HG03097 (cell line): Measurements from ENCODE around the gene CCDC154.

Experiments
- ATAC-seq: cut with Tn5 transposase; IDR thresholded peaks from one replicate; pipeline ENCODE4 v1.9.1; 2021; ENCODE audit not compliant: unreplicated experiment, low FRiP score

CCDC154 gene

GRCh38 chr16:1438229-1439057 is 5.9 kb downstream of the CCDC154 start:
- ATAC-seq: no peak

DNA sequence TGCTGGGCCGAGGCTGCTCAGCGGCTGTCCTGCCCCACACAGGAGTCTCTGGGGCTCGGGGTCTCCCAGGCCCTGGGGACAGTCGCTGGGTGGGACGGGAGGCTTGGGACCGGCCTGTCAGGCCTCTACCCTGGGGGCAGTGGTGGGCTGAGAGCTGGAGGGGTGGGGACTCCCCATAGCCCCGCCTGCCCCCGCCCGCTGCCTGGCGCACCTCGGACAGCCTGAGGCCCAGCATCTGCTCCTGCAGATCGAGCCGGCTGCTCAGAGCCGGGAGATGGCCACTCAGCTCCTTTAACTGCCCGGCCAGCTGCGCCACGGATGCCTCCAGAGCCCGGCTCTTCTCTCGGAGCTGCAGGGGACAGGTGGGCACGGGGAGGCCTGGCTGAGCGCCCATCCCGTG is 6.8 kb downstream of the CCDC154 start:
- no peak for ATAC-seq

GRCh38 chr16:1436731-1437355 is 7.5 kb downstream of the CCDC154 start:
- ATAC-seq: no peak

DNA sequence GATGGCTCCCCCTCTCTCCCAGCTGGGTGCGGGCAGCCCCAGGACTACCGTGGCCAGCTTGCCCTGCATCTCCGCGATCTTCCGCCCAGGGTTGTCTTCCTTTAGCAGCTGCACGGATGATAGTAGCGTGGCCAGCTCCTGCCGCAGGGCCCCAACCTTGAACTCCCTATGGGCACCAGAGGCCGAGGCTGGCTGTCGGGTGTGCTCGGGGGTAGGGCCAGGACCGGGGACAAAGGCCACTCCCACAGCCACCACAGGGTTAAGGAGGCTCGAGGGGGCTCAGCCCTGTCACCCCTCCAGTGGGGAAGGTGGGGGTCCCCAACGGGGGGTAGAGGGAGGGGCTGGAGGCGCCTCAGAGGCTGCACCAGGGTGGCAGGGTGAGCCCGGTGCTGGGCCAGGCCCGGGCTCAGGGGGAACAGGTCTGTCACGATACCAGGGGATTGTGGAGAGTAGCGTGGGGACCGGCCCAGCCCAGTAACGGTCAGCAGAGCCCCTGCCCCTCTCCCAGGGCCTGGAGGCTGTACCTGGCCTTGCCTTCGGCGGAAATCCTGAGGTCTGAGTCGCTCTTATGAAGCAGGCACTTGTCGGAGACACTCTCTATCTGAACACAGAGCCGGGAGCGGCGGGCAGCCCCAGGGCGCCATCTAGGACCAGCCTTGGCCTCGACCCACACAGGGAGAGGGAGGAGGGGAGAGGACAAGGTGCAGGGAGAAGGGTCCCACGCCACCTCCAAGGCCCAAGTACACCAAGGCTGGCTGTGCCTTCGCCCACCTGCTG is 8.2 kb downstream of the CCDC154 start:
- ATAC-seq: no peak

DNA sequence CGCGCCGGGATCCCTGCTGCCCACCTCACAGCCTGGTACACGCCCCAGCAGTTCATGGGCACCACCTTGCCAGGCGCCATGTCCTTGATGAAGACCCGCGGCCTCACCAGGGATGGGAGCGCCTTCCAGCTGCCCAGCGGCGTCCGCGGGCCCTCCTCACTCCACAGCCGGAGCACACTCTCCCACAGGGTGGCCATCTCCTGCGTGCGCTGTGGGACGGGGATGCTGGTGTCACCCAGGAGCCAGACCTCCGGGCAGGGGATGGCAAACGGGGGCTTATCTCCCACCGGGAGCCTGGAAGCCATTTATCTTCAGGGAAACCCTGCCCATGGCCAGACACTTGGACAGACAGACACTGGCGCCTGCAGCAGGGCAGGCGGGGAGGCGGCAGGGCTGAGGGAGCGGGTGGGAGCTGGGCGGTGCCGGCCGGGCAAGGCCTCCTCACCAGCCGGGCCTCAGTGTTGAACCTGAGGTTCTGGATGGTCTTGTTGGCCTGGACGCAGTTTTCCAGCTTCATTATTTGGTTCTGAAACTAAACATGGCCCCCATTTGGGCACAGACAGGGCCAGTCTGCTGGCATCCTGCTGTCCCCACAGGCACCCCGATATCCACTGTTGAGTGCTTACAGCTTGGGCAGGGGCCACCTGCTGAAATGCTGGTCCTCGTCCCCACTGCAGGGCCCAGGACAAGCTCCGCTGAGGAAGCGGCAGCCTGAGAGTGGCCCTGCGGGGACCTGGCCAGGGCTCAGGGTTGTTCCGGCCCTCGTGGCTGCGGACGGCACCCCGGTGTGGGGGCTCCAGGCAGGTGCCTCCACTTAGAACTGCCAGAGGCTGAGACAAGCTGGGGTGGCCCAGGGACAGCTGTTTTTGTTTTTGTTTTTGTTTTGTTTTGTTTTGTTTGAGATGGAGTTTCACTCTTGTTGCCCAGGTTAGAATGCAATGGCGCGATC is 9.4 kb downstream of the CCDC154 start:
- no peak for ATAC-seq

GRCh38 chr16:1433756-1434155 is 10.6 kb downstream of the CCDC154 start:
- ATAC-seq: no peak

GRCh38 chr16:1433263-1433560 is 11.1 kb downstream of the CCDC154 start:
- ATAC-seq: no peak

- no peak for ATAC-seq
Measured at GRCh38 chr16:1432388-1433262, 11.7 kb downstream of the CCDC154 start.

DNA sequence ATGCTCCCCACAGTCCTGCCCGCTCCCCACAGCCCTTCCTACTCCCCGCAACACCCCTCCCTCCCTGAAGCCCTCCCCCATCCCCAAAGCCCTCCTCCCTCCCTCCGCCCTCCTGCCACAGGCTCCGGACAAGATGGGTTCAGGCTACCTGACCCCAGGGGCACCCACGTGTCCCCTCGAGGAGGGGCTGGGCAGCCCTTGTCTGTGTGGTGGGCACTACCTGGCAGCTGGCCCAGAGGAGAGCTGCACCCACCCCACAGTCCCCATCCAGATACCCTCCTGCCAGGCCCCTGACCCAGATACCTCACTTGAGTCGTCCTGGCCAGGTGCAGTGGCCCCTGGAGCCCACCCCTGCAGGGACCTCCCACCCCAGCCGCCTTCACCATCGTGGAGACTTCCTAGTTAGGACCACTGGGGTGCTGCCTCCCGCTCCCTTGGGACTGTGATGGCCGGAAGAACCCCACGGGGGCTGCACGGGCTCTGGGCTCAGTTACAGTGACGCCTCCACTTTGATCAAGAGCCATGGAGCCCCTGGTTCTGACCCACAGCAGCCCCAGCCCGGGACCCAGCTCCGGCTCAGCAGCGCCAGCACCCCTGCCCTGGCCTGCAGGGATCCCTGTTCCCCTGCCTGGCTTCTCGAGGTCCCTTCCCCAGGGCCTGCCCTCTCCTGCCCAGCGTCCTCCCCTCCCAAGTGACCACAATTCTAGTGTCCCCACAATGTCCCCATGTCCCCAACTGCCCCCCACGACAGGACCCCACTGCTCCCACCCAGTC is 12.7 kb downstream of the CCDC154 start:
- ATAC-seq: no peak

GRCh38 chr16:1430759-1431496 is 13.4 kb downstream of the CCDC154 start, which contains the start of gene PERCC1:
Gene PERCC1 (plus strand): TSS chr16:1431078. CDS start chr16:1432594, 1,516 bp downstream.
- no peak for ATAC-seq

DNA sequence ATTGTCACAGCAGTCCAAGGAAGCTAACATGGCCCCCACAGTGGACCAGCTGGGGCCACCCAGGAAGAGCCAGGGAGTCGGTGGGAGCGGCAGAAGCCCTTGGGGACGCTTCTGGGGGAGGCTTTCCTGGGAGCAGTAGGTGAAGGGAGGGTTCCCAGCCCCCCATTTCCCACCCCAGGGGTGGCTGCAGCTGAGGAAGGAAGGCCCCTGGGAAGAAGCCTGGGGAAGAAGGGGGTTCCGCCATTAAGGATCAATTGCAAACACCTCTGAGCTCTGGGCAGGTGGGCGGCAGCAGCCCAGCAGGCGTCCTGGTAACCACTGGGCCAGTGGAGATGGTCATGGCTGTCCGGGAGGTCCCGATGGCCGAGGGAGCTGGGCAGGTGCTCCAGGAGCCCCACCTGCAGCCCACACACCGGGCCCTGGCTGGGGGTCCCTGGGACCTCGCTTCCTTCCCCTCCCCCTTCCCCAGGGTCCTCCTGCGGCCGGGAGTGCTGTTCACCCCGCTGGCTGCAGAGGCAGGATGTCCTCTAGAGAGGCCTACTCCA is 14.1 kb downstream of the CCDC154 start:
- ATAC-seq: no peak

DNA sequence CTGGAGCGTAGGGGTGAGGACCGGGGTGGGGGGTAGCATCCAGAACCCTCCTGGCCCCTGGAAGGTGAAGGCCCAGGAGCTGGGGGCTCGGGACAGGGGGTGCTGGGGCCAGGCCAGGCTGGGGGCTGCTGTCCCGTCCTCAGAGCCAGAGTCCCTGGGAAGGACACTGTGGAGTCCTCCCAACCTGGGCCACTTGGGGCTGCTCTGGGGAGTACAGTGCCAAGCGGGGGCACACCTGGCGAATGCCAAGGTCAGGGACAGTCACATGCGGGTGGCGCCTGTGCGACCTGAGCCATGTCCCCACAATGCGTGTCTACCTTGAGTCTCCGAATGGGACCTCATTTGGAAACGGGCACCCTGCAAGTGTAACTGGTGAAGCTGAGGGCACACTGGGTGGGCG is 14.7 kb downstream of the CCDC154 start:
- ATAC-seq: no peak

GRCh38 chr16:1429012-1429411 is 15.3 kb downstream of the CCDC154 start:
- no peak for ATAC-seq

GRCh38 chr16:1428511-1428910 is 15.8 kb downstream of the CCDC154 start:
- no peak for ATAC-seq

DNA sequence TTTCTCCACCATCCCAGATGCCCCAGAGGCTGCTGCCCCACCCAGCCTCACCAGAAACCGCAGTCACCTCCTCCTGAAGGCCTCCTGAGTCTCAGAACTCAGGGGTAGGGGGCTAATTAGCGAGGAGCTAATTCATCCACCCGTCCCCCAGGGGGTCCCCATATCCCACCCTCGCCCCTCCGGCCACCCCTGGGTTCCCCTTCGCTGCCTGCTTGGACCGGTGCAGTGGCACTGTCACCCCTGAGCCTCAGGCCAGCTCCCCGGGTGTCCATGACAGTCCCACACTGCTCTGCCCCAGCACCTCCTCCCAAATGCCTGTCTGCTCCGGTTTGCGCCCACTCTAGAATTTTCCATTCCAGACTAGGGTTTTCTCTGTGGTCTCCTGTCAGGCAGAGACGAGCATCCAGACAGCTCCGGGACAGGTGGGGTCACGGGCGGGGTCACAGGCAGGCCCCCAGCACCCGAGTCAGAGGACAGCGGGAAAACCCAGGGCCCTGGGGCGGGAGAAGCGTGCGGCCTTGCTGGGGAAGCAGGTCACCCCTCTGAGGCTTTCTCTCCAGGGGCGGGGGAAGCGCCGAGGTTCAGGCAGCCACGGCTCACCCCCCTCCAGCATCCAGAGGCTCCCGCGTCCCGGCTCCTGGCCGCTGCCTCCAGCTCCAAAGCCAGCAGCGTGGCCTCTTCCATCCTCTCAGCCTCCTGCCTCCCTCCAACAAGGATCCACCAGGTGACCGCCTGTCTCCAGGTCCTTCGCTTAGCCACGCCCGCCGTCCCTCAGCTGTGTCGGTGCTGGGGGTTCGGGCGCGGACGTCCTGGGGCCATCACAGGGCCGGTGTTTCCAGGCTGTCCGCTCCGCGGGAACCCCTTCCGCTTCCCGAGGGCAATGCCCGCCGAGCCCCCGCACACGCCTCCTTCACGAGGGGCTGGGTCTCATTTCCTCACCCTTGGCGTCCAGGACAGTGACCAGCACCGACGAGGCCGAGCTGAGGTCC is 16.6 kb downstream of the CCDC154 start:
- ATAC-seq: no peak

- ATAC-seq: no peak
Measured at GRCh38 chr16:1426734-1427471, 17.5 kb downstream of the CCDC154 start.
